HG03565 (cell line): ENCODE measurements around the gene ZNF813.
"Not testable (repeated sequence)": the region's sequence is repeated elsewhere in the genome, so short reads cannot be mapped to it uniquely, and the experiment has no call there.

Experiments used
- ATAC-seq: cut with Tn5 transposase; IDR thresholded peaks from one replicate; pipeline ENCODE4 v1.9.1; 2021; ENCODE audit warnings: mild to moderate bottlenecking, moderate library complexity; ENCODE audit not compliant: unreplicated experiment

ZNF813 gene

GRCh38 chr19:53475470-53475869, 7.9 kb downstream of the ZNF813 start:
- not testable (repeated sequence) for ATAC-seq

DNA sequence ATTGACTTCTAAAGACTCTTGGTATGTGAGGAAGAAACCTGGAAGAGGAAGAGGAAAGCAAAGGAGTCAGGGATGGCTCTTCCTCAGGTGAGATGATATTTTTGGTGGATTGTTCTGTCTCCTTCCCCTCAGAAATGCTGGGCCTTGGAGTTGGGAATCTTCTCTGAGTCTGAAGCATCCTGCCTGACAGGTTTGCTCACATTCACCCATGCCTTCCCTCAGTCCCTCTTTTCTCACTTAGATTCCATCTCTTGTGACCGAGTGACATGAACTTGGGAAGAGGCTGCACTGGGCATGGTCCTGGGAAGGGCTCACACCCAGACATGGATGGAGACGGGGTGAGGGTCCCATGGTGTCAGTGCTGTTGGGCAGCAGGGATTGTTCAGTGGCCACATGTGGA, 16.2 kb downstream of the ZNF813 start:
- not testable (repeated sequence) for ATAC-seq

DNA sequence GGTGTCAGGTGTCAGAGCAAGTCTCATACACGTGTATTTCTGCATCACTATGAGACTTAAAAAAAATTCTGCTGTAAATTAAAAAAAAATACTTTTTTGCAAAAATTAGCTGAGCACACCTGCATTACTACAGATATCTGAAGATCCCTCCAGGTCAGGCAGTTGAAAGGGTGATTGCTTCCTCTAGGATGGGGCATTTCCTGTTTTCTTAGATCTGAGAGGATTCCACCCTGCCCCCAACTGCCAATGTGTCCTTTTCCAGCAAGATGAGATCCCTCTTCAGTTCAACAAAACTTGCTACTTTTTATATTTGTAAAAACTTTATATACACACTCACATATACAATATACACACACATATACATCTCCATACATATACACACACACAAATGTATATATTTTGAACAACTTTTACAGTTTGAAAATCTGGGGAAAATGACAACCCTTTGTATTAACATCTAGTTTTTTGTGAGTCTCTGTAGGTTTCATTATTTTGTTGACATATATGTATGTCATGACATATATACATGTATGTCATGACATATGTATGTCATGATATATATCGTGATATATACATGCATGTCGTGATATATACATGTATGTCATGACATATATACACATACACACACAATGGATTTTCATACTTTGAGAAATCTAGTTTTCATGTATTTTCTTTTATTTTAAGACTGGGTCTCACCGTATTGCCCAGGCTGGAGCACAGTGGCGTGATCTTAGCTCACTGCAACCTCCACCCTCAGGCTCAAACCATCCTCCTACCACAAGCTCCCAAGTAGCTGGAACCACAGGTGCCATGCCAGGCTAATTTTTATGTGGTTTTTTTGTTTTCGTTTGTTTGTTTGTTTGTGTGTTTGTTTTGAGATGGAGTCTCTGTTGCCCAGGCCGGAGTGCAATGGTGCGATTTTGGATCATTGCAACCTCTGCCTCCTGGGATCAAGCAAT, 17.8 kb downstream of the ZNF813 start:
- ATAC-seq: no peak

DNA sequence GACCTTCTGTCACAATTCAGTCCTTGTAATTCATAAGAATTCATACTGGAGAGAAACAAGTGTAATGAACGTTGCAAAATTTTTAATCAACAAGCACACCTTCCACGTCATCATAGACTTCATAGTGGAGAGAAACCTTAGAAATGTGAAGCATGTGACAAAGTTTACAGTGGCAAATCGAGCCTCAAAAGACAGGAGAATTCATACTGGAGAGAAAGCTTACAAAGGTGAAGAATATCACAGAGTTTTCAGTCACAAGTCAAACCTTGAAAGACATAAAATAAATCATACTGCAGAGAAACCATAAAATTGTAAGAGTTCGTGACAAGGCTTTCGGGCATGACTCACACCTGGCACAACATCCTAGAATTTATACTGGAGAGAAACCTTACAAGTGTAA, 24.6 kb downstream of the ZNF813 start:
- no peak for ATAC-seq

DNA sequence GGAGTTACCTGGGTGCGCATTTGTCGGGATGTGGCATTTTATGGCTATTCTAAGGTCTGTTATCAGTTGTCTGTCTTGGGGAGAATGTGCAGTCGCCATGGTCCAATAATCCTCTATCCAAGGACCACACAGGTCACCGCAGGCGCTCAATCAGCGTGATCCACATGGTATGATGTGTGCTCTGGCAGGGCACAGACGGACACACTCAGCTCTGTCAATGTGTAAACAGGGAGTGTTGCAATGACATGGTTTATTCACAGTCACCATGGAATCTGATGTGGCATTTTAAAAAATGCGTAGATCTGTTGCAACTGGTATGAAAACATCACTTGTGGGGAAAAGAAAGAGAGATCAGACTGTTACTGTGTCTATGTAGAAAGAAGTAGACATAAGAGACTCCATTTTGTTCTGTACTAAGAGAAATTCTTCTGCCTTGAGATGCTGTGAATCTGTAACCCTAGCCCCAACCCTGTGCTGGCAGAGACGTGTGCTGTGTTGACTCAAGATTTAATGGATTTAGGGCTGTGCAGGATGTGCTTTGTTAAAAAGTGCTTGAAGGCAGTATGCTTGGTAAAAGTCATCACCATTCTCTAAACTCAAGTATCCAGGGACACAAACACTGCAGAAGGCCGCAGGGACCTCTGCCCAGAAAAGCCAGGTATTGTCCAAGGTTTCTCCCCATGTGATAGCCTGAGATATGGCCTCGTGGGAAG, 29.9 kb downstream of the ZNF813 start:
- ATAC-seq: not testable (repeated sequence)

DNA sequence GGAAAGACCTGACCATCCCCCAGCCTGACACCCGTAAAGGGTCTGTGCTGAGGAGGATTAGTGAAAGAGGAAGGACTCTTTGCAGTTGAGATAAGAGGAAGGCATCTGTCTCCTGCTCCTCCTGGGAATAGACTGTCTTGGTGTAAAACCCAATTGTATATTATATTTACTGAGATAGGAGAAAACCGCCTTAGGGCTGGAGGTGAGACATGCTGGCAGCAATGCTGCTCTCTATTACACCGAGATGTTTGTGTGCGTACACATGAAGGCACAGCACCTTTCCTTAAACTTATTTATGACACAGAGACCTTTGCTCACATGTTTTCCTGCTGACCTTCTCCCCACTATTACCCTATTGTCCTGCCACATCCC, 30.5 kb downstream of the ZNF813 start:
- not testable (repeated sequence) for ATAC-seq

GRCh38 chr19:53503151-53503550, 35.6 kb downstream of the ZNF813 start:
- not testable (repeated sequence) for ATAC-seq

GRCh38 chr19:53503671-53504364, 36.3 kb downstream of the ZNF813 start:
- not testable (repeated sequence) for ATAC-seq

DNA sequence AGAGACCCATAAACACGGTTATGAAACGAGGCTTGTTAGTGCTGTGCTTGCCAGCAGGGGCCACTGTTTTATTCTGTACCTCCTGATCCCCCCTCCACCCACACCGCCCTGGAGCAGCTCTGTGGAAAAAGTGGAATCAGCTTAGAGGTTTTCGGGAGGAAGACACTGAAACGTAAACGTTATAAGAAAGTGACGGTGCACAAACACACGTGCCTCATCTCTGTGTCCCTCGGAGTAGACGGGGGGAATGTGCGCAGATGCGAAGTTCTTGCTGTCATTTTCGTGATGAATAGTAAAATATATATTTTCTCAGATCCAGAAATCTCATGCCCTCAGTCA, 36.8 kb downstream of the ZNF813 start:
- ATAC-seq: not testable (repeated sequence)

- no peak for ATAC-seq
These were observed 37.4 kb downstream of the ZNF813 start for GRCh38 chr19:53504885-53505284.

DNA sequence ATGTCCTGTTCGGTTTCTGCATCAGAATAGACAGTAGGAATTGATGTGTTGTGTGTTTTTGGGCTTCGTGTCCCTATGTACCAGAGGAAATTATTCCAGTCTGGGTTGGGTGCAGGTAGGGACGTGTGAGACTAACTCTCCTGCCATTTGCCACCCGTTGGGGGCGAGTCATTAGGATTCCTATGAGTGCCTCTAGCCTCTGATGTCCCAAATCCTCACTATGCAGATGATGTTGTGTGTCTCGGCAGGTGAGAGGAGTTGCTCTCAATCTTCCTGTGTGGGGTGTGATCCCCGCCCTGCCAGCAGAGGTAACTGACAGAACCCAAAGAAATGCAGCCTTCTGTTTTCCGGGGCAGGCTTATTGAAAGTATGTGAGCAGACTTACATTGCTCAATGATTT, 39.2 kb downstream of the ZNF813 start:
- no peak for ATAC-seq

DNA sequence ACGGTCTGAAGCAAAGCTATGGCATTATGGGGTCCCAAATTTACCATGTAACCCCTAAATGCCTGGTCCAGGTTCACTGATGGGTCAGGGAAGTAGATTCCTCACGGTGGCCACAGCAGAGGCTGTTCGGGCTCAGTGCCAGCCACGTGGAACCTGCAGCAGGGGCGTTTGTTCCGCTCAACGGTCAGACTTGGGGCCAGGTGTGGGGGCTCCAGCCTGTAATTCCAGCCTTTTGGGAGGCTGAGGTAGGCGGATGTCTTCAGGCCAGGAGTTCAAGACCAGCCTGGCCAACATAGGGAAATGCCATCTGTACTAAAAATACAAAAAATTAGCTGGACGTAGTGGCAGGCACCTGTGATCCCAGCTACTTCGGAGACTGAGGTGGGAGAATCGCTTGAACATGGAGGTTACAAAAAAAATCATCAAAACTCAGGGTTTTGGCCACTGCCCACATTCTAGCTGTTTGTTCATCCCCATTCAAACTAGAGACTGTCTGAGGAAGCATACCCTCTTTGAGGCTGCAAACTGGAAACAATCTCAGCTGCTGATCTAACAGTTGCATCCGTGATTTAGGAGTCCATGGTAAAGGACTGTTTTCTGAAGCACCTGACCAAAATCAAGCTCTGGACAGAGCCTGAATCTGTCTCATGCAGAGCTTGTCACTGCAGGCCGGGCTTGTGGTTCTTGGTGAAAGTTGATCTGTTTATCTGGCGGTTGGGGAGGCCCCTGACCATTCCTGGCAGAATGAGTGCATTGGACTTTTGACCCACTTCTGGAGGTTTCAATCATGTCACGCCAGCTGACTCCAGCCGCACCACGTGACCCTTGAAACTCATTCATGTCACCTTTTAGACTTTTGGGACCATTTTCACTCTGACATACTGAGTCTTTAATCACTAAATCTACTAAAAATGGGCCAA, 40.2 kb downstream of the ZNF813 start:
- ATAC-seq: no peak

GRCh38 chr19:53509443-53509842, 41.9 kb downstream of the ZNF813 start:
- no peak for ATAC-seq

GRCh38 chr19:53509845-53510244, 42.3 kb downstream of the ZNF813 start:
- ATAC-seq: no peak

DNA sequence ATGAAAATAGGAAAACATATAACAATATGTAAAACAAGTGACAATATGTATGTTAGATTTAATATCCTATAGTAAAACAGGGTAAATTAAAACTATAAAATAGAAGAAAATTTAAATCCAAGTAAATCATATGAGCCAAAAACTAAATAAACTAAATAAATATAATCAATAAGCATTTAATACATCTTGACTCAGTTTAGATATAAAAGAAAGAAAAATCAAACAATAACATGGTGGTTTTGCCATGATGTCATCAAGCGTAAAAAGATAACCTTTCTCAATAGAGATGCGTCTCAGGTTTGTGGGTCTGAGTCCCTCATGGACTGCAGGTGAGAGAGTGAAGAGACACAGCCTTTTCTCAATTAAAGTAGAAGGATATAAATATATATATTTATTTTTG, 43.8 kb downstream of the ZNF813 start:
- no peak for ATAC-seq

DNA sequence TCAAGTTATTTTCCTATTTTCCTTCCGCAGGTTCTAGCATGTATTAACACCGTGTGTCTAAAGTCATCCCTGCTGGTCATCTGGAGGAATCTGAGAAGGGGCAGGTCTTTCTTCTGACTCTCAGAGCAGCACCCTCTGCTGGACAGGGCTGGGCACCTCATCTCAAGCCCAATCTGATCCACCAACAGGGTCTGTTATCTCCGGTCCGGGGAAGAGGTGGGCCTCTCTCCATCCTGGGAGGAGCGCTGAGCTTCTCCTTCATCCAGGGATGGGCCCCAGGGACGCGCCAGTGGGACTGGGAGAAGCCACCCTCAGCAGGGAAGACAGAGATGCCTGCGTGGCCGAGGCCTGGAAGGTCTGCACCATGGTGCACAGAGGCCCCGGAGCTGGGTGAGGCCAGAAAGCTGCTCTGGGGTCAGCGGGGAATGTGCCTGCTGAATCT, 44.4 kb downstream of the ZNF813 start:
- ATAC-seq: no peak

- not testable (repeated sequence) for ATAC-seq
These were observed 47.5 kb downstream of the ZNF813 start for GRCh38 chr19:53515047-53515446.

GRCh38 chr19:53517114-53517741, 49.7 kb downstream of the ZNF813 start:
- ATAC-seq: no peak

DNA sequence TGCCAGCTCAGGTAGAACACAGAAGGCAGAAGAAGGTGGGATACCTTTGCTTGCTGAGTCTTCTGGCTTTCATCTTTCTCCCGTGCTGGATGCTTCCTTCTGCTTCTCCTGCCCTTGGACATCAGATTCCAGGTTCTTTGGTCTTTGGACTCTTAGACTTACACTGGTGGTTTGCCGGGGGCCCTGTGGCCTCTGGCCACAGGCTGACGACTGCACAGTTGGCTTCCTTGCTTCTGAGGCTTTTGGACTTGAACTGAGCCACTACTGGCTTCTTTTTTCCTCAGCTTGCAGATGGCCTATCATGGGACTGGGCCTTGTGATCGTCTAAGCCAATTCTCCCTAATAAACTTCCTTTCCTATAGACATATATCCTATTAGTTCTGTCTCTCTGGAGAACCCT, 50.6 kb downstream of the ZNF813 start:
- ATAC-seq: no peak

DNA sequence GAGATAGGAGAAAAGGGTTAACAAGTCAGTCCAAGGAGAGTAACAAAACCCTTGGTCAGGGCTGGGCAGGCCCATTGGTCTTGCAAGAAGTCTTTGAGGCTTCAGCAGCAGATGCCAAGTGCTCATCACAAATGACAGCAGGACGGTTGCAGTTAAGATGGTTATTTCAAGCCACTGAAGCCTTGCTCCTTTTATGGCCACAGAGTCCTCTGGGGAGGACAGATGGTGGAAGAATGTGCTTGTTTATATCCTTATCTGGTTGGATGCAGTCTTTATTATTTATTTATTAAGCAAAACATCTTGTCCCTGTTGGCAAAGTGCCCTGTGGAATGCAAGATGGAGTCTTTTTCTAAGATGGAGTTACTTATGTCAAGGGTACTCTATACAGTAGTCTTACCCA, 51.2 kb downstream of the ZNF813 start:
- ATAC-seq: no peak
